Hepatocyte (in vitro differentiated cells): ENCODE results near the gene MEA1. TPM values are rescaled to one million over a fixed set of nuclear protein-coding genes. Genes with fewer than 3 reads are reported as not detected.
A peak's percentile ranks its signal among the peaks of the same experiment; 100 is the strongest.

ENCODE experiments used
- DNase-seq: peaks from one replicate; pipeline ENCODE4 v3.0.0-alpha.2; 2016; ENCODE audit warnings: low spot score
- H2AFZ ChIP-seq: fragments of 200-600 bp; sonication (generic); 2 replicates; pipeline ENCODE4 v1.6.0; 2016; ENCODE audit warnings: antibody characterized with exemption, mild to moderate bottlenecking
- H3K27ac ChIP-seq: fragments of 200-600 bp; sonication (generic); 2 replicates; pipeline ENCODE4 v1.5.1; 2016; ENCODE audit warnings: mild to moderate bottlenecking
- H3K27me3 ChIP-seq: fragments of 200-600 bp; sonication (generic); 2 replicates; pipeline ENCODE4 v1.6.1; 2016
- H3K36me3 ChIP-seq: fragments of 200-600 bp; sonication (generic); replicated peaks from 2 replicates; pipeline ENCODE4 v1.5.1; 2016; ENCODE audit warnings: low read depth; ENCODE audit not compliant: insufficient read depth
- H3K4me1 ChIP-seq: fragments of 200-600 bp; sonication (generic); 2 replicates; pipeline ENCODE4 v1.5.1; 2016; ENCODE audit warnings: mild to moderate bottlenecking, moderate library complexity; ENCODE audit not compliant: insufficient read depth
- H3K4me2 ChIP-seq: fragments of 200-600 bp; sonication (generic); 2 replicates; pipeline ENCODE4 v1.6.0; 2016
- H3K4me3 ChIP-seq: fragments of 200-600 bp; sonication (generic); 2 replicates; pipeline ENCODE4 v1.5.1; 2016; ENCODE audit warnings: mild to moderate bottlenecking
- H3K79me2 ChIP-seq: fragments of 200-600 bp; sonication (generic); 2 replicates; pipeline ENCODE4 v1.6.0; 2017; ENCODE audit warnings: mild to moderate bottlenecking
- H3K9me2 ChIP-seq: fragments of 200-600 bp; sonication (generic); replicated peaks from 2 replicates; pipeline ENCODE4 v1.6.0; 2017; ENCODE audit warnings: mild to moderate bottlenecking; ENCODE audit not compliant: insufficient read depth
- H3K9me3 ChIP-seq: fragments of 200-600 bp; sonication (generic); 2 replicates; pipeline ENCODE4 v1.5.1; 2016; ENCODE audit warnings: low read depth, mild to moderate bottlenecking
- H4K20me1 ChIP-seq: fragments of 200-600 bp; sonication (generic); 2 replicates; pipeline ENCODE4 v1.6.0; 2016; ENCODE audit warnings: mild to moderate bottlenecking; ENCODE audit not compliant: insufficient read depth, poor library complexity, severe bottlenecking
- EZH2 ChIP-seq: fragments of 200-600 bp; sonication (generic); IDR thresholded peaks from 2 replicates; pipeline ENCODE4 v1.6.1; 2016; ENCODE audit warnings: antibody characterized with exemption, mild to moderate bottlenecking, borderline replicate concordance
- EZH2phosphoT487 ChIP-seq: fragments of 200-600 bp; sonication (generic); IDR thresholded peaks from one replicate; pipeline ENCODE4 v1.6.1; 2018; ENCODE audit warnings: antibody characterized with exemption, mild to moderate bottlenecking, low read depth, moderate library complexity; ENCODE audit not compliant: unreplicated experiment, severe bottlenecking
- WGBS: methylation state at CpG from one replicate; pipeline ENCODE4 v1.1.6; 2016; ENCODE audit warnings: low lambda C conversion rate; ENCODE audit errors: missing lambda C conversion rate; 5-methylcytosine and 5-hydroxymethylcytosine counted together
- polyA plus RNA-seq: library from polyadenylated mRNA; unstranded; fragments of >200 nt; fragmentation: Nextera tagmentation; extraction: Ambion mirVana; gene quantifications from 2 replicates; pipeline ENCODE4 v1.2.1, GENCODE V29; 2016
- total RNA-seq: library from RNA; depleted of rRNA; stranded (reverse); fragments of >200 nt; gene quantifications from 2 replicates; pipeline ENCODE4 v1.2.3, GENCODE V29; 2014
- TF ChIP-seq, protein P1 (sequence below): fragments of 200-600 bp; sonication (generic); IDR thresholded peaks from 2 replicates; pipeline ENCODE4 v1.5.1; 2016; ENCODE audit warnings: antibody characterized with exemption, mild to moderate bottlenecking; ENCODE audit not compliant: poor library complexity

The MEA1 gene
- total and polyA plus RNA-seq, 2 experiments from 2014 or later, result 73.3 to 127 TPM

DNA sequence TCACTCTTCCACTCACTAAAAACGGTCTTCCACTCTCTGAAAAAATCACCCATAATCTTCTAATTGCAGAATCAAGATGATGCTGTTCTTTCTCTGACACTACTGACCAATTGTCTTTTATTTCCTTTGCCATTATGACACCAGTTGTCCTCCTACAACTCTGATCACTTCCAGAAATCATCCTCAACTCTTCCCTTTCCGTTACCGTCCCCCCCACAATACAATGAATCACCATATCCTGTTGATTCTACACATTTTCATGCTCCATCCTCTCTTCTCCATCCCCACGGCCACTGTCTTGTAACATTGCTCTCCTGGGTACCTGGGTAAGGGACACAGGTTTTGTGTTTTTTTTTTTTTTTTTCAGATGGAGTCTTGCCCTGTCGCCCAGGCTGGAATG, 31.9 kb downstream of the MEA1 start:
- Histone ChIP-seq H3K9me3 (no peaks in the 10 kb centered on the region), H3K4me1 (peaks cover 25% of the 10 kb centered on the region), H2AFZ (no peak overlapping the region), H3K27ac (no peak overlapping the region), H3K79me2 (peaks cover 41% of the 10 kb centered on the region), H3K36me3 (no peaks in the 10 kb centered on the region), H3K9me2 (no peaks in the 10 kb centered on the region), H4K20me1 (no peaks in the 10 kb centered on the region), H3K4me2 (no peak overlapping the region), H3K4me3 (no peak overlapping the region), H3K27me3 (no peaks in the 10 kb centered on the region)
- no peak for TF ChIP-seq EZH2
- TF ChIP-seq, protein P1, sequence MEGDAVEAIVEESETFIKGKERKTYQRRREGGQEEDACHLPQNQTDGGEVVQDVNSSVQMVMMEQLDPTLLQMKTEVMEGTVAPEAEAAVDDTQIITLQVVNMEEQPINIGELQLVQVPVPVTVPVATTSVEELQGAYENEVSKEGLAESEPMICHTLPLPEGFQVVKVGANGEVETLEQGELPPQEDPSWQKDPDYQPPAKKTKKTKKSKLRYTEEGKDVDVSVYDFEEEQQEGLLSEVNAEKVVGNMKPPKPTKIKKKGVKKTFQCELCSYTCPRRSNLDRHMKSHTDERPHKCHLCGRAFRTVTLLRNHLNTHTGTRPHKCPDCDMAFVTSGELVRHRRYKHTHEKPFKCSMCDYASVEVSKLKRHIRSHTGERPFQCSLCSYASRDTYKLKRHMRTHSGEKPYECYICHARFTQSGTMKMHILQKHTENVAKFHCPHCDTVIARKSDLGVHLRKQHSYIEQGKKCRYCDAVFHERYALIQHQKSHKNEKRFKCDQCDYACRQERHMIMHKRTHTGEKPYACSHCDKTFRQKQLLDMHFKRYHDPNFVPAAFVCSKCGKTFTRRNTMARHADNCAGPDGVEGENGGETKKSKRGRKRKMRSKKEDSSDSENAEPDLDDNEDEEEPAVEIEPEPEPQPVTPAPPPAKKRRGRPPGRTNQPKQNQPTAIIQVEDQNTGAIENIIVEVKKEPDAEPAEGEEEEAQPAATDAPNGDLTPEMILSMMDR, result no peak
- 93% methylated on average over 5 of the region's 5 CpGs for WGBS
- DNase-seq, result no peak

DNA sequence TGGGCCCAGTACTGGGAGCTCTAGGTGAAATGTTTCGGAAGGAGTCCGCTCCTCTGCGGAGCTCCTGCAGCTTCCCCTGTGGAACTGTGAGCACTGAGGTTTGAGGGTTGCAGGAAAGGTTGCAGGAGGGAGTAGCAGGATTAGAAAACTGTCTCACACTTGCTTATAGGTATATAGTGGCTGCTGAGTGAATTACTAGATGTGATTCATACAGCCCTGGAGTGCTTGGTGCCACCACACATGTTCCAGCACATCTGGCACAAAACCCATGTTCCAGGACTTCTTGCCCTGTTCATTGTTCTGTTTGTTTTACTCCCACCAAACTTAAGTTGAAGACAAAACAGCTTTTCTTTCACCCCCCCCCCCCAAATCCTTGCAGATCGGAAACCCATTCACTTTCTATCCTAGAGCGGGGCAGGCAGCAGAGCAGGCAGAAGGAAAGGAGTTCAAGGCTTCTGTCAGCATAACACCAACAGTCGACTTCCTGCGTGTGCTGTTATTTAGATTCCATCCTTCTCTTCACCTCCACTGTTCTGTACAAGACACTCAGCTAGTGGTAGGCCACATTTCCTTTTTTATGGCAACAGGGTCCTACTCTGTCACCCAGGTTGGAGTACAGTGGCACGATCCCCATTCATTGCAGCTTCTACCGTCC, 34.1 kb downstream of the MEA1 start:
- no peaks in the 10 kb centered on the region for H3K9me3 ChIP-seq
- no peaks in the 10 kb centered on the region for H3K36me3 ChIP-seq
- WGBS, result 63% methylated on average over 9 of the region's 9 CpGs
- no peaks in the 10 kb centered on the region for H3K9me2 ChIP-seq
- H3K79me2 ChIP-seq, result peaks cover 33% of the 10 kb centered on the region
- TF ChIP-seq, protein P1, result no peak
- TF ChIP-seq EZH2 (no peak), EZH2phosphoT487 (no peak)
- H3K4me3 ChIP-seq, result peak overlapping the region; percentile 95
- no peaks in the 10 kb centered on the region for H3K27me3 ChIP-seq
- peak; percentile 30 for DNase-seq
- peak overlapping the region; percentile 91 for H2AFZ ChIP-seq
- H3K27ac ChIP-seq, result peak overlapping the region; percentile 97
- H3K4me1 ChIP-seq, result peaks cover 15% of the 10 kb centered on the region
- H3K4me2 ChIP-seq, result peak overlapping the region; percentile 85
- H4K20me1 ChIP-seq, result no peaks in the 10 kb centered on the region

DNA sequence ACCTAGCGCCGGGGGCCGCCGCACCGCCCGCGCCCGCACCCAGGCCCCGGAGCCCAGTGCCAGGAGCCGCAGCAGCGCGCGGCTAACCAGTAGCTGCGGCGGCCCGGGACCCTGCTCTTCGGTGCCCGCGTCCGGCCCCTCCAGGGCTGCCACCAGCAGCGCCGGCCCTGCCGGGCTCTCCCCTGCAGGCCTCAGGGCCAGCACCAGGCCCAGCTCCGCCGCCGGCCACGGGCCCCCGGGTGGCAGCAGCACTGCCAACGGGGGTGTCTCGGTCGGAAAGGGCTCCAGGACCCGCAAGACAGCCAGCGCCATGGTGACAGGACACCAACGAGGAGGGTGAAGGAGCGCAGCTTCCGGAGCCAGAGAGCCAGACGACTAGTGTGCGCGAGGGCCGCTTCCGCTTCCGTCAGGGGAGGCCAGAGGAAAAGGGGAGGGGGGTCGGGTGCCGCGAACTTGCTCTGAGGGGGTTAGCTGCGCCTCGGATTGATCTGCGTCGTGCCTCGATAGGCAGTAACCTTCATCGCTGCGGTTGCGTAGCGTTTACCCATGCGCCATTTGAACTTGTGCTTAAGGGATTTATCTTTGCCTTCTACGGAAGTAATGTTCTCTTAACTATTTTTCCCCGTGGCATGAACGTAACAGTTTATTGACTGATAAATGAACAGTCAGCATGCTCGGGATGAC, 34.8 kb downstream of the MEA1 start, which contains the start of gene PEX6:
TSS of gene PEX6 (minus strand) at position 343 of the 684 bp plus-strand sequence. CDS start at position 312, 31 bp downstream.
- peaks cover 33% of the 10 kb centered on the region for H3K79me2 ChIP-seq
- peak within 1 kb of the TSS; percentile 91 for H2AFZ ChIP-seq
- peak within 1 kb of the TSS; percentile 95 for H3K4me3 ChIP-seq
- H3K36me3 ChIP-seq, result no peaks in the 10 kb centered on the region
- no peaks in the 10 kb centered on the region for H3K9me2 ChIP-seq
- no peaks in the 10 kb centered on the region for H3K9me3 ChIP-seq
- 3% methylated on average over 55 of the region's 59 CpGs for WGBS
- H4K20me1 ChIP-seq, result no peaks in the 10 kb centered on the region
- H3K27me3 ChIP-seq, result no peaks in the 10 kb centered on the region
- DNase-seq, result peak; percentile 94
- peak within 1 kb of the TSS; percentile 85 for H3K4me2 ChIP-seq
- TF ChIP-seq, protein P1, result no peak
- no peak for TF ChIP-seq EZH2
- TF ChIP-seq EZH2phosphoT487, result no peak
- H3K27ac ChIP-seq, result peak within 1 kb of the TSS; percentile 97
- peaks cover 15% of the 10 kb centered on the region for H3K4me1 ChIP-seq
